Adrenal gland (tissue), 5 donors: Measurements from ENCODE around the gene FAM20A.

Experiments used
- CTCF ChIP-seq, 6 experiments: fragments of 450-650 bp in 4 of 6; fragments of 200-600 bp in 2 of 6; sonication (generic) in 1 of 6; IDR thresholded peaks; 1 replicate in 5 of 6; 2 replicates in 1 of 6; pipeline versions ENCODE4 v1.5.1 to v1.8.0; 2016 to 2021; ENCODE audit warnings: antibody characterized with exemption in 6 of 6, mild to moderate bottlenecking in 2 of 6, moderate library complexity in 1 of 6
- POLR2A ChIP-seq, 2 donors: fragments of 450-650 bp; IDR thresholded peaks; one replicate each; pipeline ENCODE4 v1.6.1; 2017; ENCODE audit warnings: antibody characterized with exemption in 2 of 2, mild to moderate bottlenecking in 2 of 2, moderate library complexity in 1 of 2
- donor health status: DM: no; HTN: no; CAD: no.

GRCh38 chr17:68588362-68588761 is 12.8 kb downstream of the FAM20A start:
- no peak for TF ChIP-seq POLR2A (IDR thresholded peaks at IDR 0.05)
- no peak for TF ChIP-seq CTCF (IDR thresholded peaks at IDR 0.05)
